PFSK-1 (cell line): ENCODE results near the gene CAV3.

Experiments
- FOXP2 ChIP-seq: optimal IDR thresholded peaks from 2 replicates; pipeline ENCODE3; 2011; ENCODE audit warnings: borderline replicate concordance, control low read depth, inconsistent platforms; ENCODE audit not compliant: insufficient read depth; ENCODE audit errors: extremely low read length, extremely low read depth
- POLR2AphosphoS5 ChIP-seq: IDR thresholded peaks from 2 replicates; pipeline ENCODE4 v1.6.1; 2012; ENCODE audit warnings: low read depth, mild to moderate bottlenecking, control low read depth, low read length, moderate library complexity
- SIN3A ChIP-seq: IDR thresholded peaks from 2 replicates; pipeline ENCODE4 v1.6.1; 2012; ENCODE audit warnings: mild to moderate bottlenecking, low read length, moderate library complexity, borderline replicate concordance; ENCODE audit not compliant: insufficient read depth
- TAF1 ChIP-seq: IDR thresholded peaks from 2 replicates; pipeline ENCODE4 v1.6.1; 2012; ENCODE audit warnings: low read length, control low read depth, borderline replicate concordance; ENCODE audit not compliant: insufficient read depth
- TF ChIP-seq, protein P1 (sequence below), 2 experiments: IDR thresholded peaks; 2 replicates each; pipeline versions ENCODE4 v1.6.1 to v1.8.0; 2011 to 2012; ENCODE audit warnings: low read depth in 2 of 2, low read length in 2 of 2, control low read depth in 1 of 2, inconsistent platforms in 1 of 2, mild to moderate bottlenecking in 1 of 2, moderate library complexity in 1 of 2; ENCODE audit not compliant: insufficient read depth in 1 of 2

The CAV3 gene

DNA sequence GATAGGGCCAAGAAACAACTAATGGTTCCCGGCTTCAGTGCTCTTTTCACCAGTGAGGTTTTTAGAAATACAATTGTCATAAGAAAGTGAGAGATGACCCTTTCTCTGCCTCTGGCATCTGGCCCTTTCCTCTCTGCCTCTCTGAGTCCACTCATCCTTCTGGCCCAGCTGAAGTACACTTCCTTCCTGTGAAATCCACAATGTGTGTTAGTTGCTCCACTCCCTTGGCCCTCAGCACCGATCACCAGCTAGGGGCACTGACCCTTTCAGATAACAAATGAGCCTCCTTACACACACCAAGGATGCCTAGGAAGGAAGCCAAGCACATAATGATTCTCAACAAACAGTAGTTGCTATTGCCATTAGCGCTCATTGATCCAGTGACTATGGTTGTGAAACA is 2.9 kb upstream of the CAV3 start:
- TF ChIP-seq SIN3A (no peak), POLR2AphosphoS5 (no peak)

GRCh38 chr3:8732413-8732812 is 1.2 kb upstream of the CAV3 start:
- TF ChIP-seq FOXP2, result no peak
- TF ChIP-seq, protein P1, sequence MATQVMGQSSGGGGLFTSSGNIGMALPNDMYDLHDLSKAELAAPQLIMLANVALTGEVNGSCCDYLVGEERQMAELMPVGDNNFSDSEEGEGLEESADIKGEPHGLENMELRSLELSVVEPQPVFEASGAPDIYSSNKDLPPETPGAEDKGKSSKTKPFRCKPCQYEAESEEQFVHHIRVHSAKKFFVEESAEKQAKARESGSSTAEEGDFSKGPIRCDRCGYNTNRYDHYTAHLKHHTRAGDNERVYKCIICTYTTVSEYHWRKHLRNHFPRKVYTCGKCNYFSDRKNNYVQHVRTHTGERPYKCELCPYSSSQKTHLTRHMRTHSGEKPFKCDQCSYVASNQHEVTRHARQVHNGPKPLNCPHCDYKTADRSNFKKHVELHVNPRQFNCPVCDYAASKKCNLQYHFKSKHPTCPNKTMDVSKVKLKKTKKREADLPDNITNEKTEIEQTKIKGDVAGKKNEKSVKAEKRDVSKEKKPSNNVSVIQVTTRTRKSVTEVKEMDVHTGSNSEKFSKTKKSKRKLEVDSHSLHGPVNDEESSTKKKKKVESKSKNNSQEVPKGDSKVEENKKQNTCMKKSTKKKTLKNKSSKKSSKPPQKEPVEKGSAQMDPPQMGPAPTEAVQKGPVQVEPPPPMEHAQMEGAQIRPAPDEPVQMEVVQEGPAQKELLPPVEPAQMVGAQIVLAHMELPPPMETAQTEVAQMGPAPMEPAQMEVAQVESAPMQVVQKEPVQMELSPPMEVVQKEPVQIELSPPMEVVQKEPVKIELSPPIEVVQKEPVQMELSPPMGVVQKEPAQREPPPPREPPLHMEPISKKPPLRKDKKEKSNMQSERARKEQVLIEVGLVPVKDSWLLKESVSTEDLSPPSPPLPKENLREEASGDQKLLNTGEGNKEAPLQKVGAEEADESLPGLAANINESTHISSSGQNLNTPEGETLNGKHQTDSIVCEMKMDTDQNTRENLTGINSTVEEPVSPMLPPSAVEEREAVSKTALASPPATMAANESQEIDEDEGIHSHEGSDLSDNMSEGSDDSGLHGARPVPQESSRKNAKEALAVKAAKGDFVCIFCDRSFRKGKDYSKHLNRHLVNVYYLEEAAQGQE (IDR thresholded peaks at IDR 0.05; ENCODE audit: insufficient read depth in 1 of 2, low read depth in 2 of 2, low read length in 2 of 2), result no peak
- TF ChIP-seq POLR2AphosphoS5, result no peak
- no peak for TF ChIP-seq TAF1
- TF ChIP-seq SIN3A, result no peak

GRCh38 chr3:8734137-8734878 is 706 bp downstream of the CAV3 start:
- no peak for TF ChIP-seq FOXP2
- TF ChIP-seq POLR2AphosphoS5, result no peak
- TF ChIP-seq, protein P1 (IDR thresholded peaks at IDR 0.05; ENCODE audit: insufficient read depth in 1 of 2, low read depth in 2 of 2, low read length in 2 of 2), result no peak
- TF ChIP-seq TAF1, result no peak
- no peak for TF ChIP-seq SIN3A

DNA sequence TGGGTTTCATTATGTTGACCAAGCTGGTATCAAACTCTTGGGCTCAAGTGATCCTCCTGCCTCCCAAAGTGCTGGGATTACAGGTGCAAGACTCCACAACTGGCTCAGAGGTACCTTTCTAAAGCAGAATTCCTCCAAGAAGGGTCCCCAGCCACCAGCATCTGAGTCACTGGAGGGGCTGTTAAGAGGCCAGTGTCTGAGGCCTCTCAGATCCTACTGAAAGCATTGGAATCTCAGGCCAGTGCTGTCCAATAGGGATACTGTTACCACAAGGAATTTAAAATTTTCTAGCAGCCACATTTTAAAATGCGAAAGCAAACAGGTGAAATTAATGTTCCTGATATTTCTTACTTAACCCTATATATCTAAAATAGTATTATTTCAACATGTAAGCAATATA is 1.3 kb downstream of the CAV3 start:
- TF ChIP-seq TAF1 (no peak), FOXP2 (no peak), POLR2AphosphoS5 (no peak), SIN3A (no peak)
- TF ChIP-seq, protein P1 (IDR thresholded peaks at IDR 0.05; ENCODE audit: insufficient read depth in 1 of 2, low read depth in 2 of 2, low read length in 2 of 2), result no peak

GRCh38 chr3:8736436-8736835 is 2.8 kb downstream of the CAV3 start:
- TF ChIP-seq, protein P1 (IDR thresholded peaks at IDR 0.05; ENCODE audit: insufficient read depth in 1 of 2, low read depth in 2 of 2, low read length in 2 of 2), result no peak
- TF ChIP-seq POLR2AphosphoS5 (no peak), TAF1 (no peak), FOXP2 (no peak), SIN3A (no peak)
